ENCODE results near the gene VLDLR. TPM values are rescaled to one million over a fixed set of nuclear protein-coding genes. Genes with fewer than 3 reads are reported as not detected.

VLDLR gene
- total RNA-seq, 2 experiments from 2014 or later, result 0.06 to 0.15 TPM

- CTCF ChIA-PET (ENCODE audit: unreplicated experiment), result no interaction called here
- no peak overlapping the region for H3K4me3 ChIP-seq (ENCODE audit: low read depth, low read length, poor library complexity, severe bottlenecking)
- POLR2A ChIA-PET, result interaction anchor here (0.7 kb wide), 1 partner anchor 9 kb away, joined by 3 read pairs; no protein-coding TSS in a partner anchor
- intact Hi-C loops (cut with micrococcal nuclease; ENCODE audit: unreplicated experiment), result no loop called here
- TF ChIP-seq CTCF (conservative IDR thresholded peaks at IDR 0.05; ENCODE audit: low read length), result no peak
- TF ChIP-seq EZH2phosphoT487 (IDR thresholded peaks at IDR 0.05; ENCODE audit: borderline replicate concordance, low read depth, low read length), result no peak
- no peaks in the 10 kb centered on the region for H3K36me3 ChIP-seq (ENCODE audit: insufficient read depth, low read length)
- H4K20me1 ChIP-seq (ENCODE audit: insufficient read depth, low read length), result no peaks in the 10 kb centered on the region
- H3K27ac ChIP-seq (ENCODE audit: low read depth, low read length, poor library complexity, severe bottlenecking), result no peak overlapping the region
- no peaks in the 10 kb centered on the region for H3K9me2 ChIP-seq (ENCODE audit: insufficient read depth, low read length)
- H2AFZ ChIP-seq (ENCODE audit: low read length), result no peak overlapping the region
- peaks cover 8% of the 10 kb centered on the region for H3K4me1 ChIP-seq (ENCODE audit: insufficient read depth, low read length, poor library complexity, severe bottlenecking)
- no peak for DNase-seq (ENCODE audit: low spot score)
- no peaks in the 10 kb centered on the region for H3K9me3 ChIP-seq (ENCODE audit: low read length)
- H3K4me2 ChIP-seq (ENCODE audit: low read length), result no peak overlapping the region
- BruUV-seq (replicated peaks), result no TSS peak
- no peaks in the 10 kb centered on the region for H3K79me2 ChIP-seq (ENCODE audit: insufficient read depth, low read depth, low read length)
These were observed 40.9 kb downstream of the VLDLR start for GRCh38 chr9:2662496-2662895.

GRCh38 chr9:2663461-2664173 lies 42.0 kb downstream of the VLDLR start:
- H3K4me2 ChIP-seq (ENCODE audit: low read length), result no peak overlapping the region

More at GRCh38 chr9:2663461-2664173, 42.0 kb downstream of the VLDLR start:
- Histone ChIP-seq H3K4me1 (ENCODE audit: insufficient read depth, low read length, poor library complexity, severe bottlenecking) (no peaks in the 10 kb centered on the region), H3K9me2 (ENCODE audit: insufficient read depth, low read length) (no peaks in the 10 kb centered on the region), H3K9me3 (ENCODE audit: low read length) (no peaks in the 10 kb centered on the region), H3K4me3 (ENCODE audit: low read depth, low read length, poor library complexity, severe bottlenecking) (no peak overlapping the region), H4K20me1 (ENCODE audit: insufficient read depth, low read length) (no peaks in the 10 kb centered on the region), H2AFZ (ENCODE audit: low read length) (no peak overlapping the region), H3K27ac (ENCODE audit: low read depth, low read length, poor library complexity, severe bottlenecking) (no peak overlapping the region), H3K36me3 (ENCODE audit: insufficient read depth, low read length) (no peaks in the 10 kb centered on the region), H3K79me2 (ENCODE audit: insufficient read depth, low read depth, low read length) (no peaks in the 10 kb centered on the region)
- CTCF ChIA-PET (ENCODE audit: unreplicated experiment), result no interaction called here
- TF ChIP-seq CTCF (conservative IDR thresholded peaks at IDR 0.05; ENCODE audit: low read length) (no peak), EZH2phosphoT487 (IDR thresholded peaks at IDR 0.05; ENCODE audit: borderline replicate concordance, low read depth, low read length) (no peak)
- intact Hi-C loops (cut with micrococcal nuclease; ENCODE audit: unreplicated experiment), result no loop called here
- no peak for DNase-seq (ENCODE audit: low spot score)
- POLR2A ChIA-PET, result interaction anchor here (1.2 kb wide), 1 partner anchor 178 kb away, joined by 3 read pairs; no protein-coding TSS in a partner anchor
- no TSS peak for BruUV-seq (replicated peaks)

All from OCI-LY7 (cell line).